D721Med (cell line): ENCODE results near the gene TTYH3.
A peak's percentile ranks its signal among the peaks of the same experiment; 100 is the strongest.
"Not testable (repeated sequence)": the region's sequence is repeated elsewhere in the genome, so short reads cannot be mapped to it uniquely, and the experiment has no call there.

Experiments used
- DNase-seq: peaks from one replicate; pipeline ENCODE4 v3.0.0; 2011; ENCODE audit warnings: low spot score; ENCODE audit not compliant: insufficient read length
- FAIRE-seq: peaks from 2 replicates; lab custom pipeline; 2011; peaks lifted over from hg19 to GRCh38; lab: Jason Lieb, UNC
- CTCF ChIP-seq: IDR thresholded peaks from 2 replicates; pipeline ENCODE4 v1.5.1; 2012; ENCODE audit warnings: mild to moderate bottlenecking, control low read depth; ENCODE audit not compliant: insufficient read depth; ENCODE audit errors: missing control alignments

TTYH3 gene

GRCh38 chr7:2608921-2609411, 22.8 kb upstream of the TTYH3 start:
- DNase-seq (no peak), FAIRE-seq (no peak)
- peak; percentile 53 for TF ChIP-seq CTCF

- FAIRE-seq, DNase-seq: not testable (repeated sequence)
These were observed 22.1 kb upstream of the TTYH3 start for GRCh38 chr7:2609646-2610045.

- no peak for DNase-seq
- no peak for FAIRE-seq
- no peak for TF ChIP-seq CTCF
These were observed 21.3 kb upstream of the TTYH3 start for GRCh38 chr7:2610466-2610865.

DNA sequence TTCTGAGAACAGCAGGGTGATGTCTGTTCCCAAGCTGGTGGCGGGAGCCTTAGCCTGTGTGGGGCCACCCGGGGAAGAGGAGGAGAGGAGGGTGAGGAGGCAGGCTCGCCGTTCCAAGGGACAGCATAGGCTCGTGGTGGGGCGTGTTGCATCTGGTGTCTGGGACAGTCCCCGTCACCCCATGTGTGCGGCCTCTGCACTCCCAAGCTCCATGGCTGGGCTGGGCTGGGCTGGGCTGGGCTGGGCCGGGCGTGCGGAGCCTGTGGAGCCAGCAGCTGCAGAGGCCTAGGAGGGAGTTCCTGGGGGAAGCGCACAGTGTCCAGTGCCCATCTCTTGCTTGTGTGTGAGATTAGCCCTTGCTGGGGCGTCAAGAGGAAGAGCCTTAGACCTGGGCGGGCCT, 20.9 kb upstream of the TTYH3 start:
- DNase-seq: no peak
- no peak for TF ChIP-seq CTCF
- no peak for FAIRE-seq

DNA sequence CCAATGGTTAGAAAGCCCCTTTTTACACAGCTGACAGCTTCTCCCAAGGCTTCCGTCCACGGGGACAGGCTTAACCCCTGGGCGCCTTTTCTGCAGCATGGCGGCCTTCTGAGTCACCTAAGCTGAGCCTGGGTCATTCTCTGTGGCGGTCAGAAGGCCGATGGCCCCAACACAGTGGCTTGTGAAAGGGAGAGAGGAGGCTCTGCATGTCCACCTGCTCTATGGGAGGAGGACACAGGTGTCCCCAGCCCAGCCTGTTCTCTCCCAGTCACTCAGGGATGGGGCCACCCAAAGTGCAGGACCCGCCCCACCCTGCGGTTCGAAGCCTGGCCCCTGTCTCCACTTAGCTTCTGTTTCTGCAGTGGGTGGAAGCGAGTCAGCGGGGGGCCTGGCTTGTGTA, 20.4 kb upstream of the TTYH3 start:
- no peak for TF ChIP-seq CTCF
- DNase-seq: no peak

DNA sequence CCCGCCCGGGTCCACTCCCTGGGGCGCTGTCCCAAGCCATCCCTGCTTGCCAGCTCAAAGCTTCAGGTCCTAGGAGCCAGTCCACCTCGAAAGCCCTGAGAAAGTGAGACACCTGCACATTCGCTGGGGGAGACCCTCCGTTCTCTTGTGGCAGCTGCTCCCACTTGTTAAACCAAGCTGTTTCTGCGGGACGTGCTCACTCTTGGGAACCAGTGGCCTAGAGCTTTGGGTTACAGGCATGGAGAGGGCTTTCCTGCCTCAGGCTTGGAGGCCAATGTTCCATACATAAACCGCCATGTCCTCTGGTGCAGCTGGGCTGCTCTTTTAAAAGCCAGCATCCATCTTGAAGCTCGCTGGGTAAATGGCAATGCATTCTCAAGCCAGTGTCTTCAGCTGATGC, 19.9 kb upstream of the TTYH3 start:
- no peak for TF ChIP-seq CTCF
- no peak for FAIRE-seq
- no peak for DNase-seq

More for the DNA sequence above, 20.4 kb upstream of the TTYH3 start:
- FAIRE-seq: no peak

DNA sequence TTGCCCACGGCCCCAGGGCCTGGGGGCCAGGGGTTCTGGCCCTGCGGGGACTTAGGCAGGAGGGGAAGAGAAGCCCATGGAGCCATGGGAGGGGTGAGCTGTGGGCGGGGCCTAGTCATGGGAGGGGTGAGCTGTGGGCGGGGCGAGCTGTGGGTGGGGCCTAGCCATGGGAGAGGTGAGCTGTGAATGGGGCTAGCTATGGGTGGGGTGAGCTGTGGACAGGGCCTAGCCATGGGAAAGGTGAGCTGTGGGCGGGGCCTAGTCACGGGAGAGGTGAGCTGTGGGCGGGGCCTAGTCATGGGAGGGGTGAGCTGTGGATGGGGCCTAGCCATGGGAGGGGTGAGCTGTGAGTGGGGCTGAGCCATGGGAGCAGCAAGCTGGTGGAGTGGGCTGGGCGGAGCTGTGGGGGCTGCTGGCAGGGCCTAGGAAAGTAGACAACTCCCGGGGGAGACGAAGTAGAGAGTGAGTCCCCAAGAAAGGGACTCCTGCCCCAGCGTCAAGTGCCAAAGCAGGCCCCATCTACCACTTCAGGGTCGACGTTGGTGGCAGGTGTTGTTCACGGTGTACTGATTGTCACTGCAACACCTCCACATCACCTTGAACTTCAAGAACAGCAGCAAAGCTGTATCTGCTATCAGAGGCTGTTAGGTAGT, 19.2 kb upstream of the TTYH3 start:
- no peak for FAIRE-seq
- DNase-seq: no peak
- TF ChIP-seq CTCF: no peak
